NOMO-1 treated with DMSO at 0.1 percent for 48 hours (cell line): Measurements from ENCODE around the gene CERS1.
A peak's percentile ranks its signal among the peaks of the same experiment; 100 is the strongest.
"Not testable (repeated sequence)": the region's sequence is repeated elsewhere in the genome, so short reads cannot be mapped to it uniquely, and the experiment has no call there.

ENCODE experiments used
- DNase-seq: peaks from one replicate; lab custom pipeline; 2025; ENCODE audit not compliant: unreplicated experiment; lab: John Stamatoyannopoulos, UW

Gene CERS1

DNA sequence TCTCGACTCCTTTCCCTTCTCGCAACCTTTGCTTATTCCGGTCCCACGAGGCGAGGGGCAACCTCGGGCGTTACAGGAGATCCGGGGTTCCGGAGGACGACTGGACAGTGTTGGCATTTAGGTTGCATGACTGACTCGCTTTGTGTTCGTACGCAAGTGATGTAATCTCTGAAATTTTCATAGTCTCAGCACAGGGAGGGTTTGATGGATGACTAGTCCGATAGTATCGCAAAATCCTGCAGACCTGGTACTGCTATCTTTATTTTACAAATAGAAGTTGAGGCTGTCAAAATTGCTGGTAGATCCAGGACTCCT is 23.9 kb upstream of the CERS1 start:
- no peak for DNase-seq

GRCh38 chr19:18919086-18919899 is 23.3 kb upstream of the CERS1 start, which contains the start of the genes COPE and DDX49:
TSS of gene COPE (minus strand) at chr19:18919387. CDS start at chr19:18919348, 39 bp downstream.
TSS of gene DDX49 (plus strand) at chr19:18919715. CDS start at chr19:18919742, 27 bp downstream.
- peak; percentile 100 for DNase-seq

DNA sequence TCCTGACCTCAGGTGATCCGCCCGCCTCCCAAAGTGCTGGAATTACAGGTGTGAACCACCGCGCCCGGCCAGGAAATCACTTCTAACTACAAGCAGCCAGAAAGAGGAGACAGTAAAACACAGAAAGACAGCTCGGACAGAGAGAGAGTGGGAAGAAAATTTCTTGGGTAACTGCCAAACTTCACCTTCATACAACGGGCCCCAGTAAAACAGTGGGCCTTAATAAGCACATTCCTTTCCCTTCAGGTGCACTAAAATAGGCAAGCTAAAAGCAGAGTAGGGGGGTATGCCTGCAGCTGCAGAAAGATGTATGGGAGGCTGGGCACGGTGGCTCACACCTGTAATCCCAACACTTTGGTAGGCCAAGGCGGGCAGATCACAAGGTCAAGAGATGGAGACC is 21.6 kb upstream of the CERS1 start:
- DNase-seq: not testable (repeated sequence)

- DNase-seq: no peak
These were observed 19.7 kb upstream of the CERS1 start for GRCh38 chr19:18915639-18916038.

DNA sequence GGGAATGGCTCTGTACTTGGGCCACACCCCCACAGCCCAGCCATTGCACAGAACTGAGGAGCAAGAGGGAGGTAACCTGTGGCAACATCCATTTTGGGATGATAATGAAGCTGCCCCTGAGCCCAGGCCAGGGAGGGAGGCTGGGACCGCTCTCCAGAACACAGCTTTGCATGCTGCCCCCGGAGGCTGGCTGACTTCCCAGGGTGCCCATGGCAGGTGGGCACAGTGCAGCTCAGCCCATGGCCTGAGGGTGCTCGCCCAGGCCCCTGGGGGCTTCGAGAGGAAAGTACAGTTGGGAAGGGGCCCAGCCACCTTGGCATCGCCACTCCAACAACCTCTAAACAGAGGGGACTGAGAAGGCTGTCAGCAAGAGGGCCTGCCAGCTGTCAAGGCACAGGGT is 17.5 kb upstream of the CERS1 start:
- no peak for DNase-seq

DNA sequence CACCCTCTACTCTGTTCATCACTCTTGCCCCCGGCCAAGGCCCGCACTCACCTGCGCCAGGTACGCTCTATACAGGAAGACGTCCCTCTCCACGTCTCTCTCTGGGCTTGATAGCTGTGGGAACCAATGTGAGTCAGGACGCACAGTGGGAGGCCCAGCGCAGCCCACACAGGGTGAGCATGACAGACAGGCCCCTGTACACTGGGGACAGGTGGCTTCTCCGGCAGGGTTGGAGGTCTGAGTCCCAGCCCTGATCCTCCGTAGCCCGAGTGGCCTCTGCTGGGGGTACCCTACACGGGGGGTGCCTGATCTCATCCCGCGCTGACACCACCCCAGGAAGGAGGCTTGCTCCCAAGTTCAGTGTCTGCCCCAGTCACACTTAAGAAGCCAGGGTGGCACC is 17.0 kb upstream of the CERS1 start:
- DNase-seq: no peak

- no peak for DNase-seq
These were observed 15.0 kb upstream of the CERS1 start for GRCh38 chr19:18910801-18911436.

GRCh38 chr19:18910010-18910409 is 14.1 kb upstream of the CERS1 start:
- DNase-seq: no peak

GRCh38 chr19:18908917-18909619 is 13.1 kb upstream of the CERS1 start:
- no peak for DNase-seq

- DNase-seq: no peak
These were observed 10.9 kb upstream of the CERS1 start for GRCh38 chr19:18906605-18907519.

DNA sequence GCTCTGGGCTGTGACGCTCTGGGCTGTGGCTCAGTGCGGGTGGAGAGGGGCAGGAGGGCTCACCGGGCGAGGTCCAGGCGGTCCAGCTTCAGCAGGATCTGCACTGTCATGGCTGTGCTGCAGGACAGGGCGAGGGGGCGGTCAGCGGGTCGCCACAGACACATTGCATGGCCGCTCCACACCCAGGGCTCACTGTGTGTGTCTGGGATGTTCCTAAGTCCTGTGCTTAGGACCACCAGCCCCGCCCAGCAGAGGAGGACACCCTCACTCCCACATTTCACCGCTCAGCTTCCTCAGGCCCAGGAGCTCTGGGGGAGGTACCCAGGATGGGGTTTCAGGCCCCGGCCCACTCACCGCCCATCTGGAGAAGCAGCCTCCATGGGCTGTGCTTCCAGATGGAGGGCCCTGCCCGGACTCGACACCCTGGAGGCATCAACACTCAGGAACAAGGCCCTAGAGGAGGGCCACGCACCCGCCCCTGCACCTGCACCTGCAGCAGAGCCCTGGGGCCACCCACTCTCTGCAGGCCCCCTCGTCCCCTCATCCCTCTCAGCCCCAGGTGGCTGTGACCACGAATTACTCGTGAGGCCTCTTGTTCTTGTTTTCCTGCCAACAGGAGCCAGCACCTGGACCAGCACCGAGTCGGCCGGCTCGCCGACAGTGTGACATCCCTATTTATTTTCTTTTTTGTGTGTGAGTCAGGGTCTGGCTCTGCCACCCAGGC is 9.7 kb upstream of the CERS1 start:
- no peak for DNase-seq

DNA sequence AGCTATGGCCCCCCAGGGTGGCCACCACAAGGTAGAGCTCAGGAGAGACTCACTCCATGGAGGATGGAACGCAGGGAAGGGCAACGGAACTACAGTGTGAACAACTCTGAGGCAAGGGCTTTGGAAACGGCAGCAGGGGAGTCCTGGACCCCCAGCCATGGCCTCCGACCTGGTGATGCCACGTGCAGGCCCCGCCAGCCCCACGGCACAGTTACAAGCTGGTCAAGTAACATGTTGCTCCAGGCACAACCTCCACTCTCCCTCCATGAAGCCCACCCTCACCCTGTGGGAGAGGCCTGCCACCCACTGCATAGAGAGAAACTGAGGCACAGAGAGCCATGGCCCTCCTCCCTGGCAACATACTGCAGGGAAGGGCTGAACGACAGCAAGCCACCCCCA is 9.1 kb upstream of the CERS1 start:
- DNase-seq: no peak

DNA sequence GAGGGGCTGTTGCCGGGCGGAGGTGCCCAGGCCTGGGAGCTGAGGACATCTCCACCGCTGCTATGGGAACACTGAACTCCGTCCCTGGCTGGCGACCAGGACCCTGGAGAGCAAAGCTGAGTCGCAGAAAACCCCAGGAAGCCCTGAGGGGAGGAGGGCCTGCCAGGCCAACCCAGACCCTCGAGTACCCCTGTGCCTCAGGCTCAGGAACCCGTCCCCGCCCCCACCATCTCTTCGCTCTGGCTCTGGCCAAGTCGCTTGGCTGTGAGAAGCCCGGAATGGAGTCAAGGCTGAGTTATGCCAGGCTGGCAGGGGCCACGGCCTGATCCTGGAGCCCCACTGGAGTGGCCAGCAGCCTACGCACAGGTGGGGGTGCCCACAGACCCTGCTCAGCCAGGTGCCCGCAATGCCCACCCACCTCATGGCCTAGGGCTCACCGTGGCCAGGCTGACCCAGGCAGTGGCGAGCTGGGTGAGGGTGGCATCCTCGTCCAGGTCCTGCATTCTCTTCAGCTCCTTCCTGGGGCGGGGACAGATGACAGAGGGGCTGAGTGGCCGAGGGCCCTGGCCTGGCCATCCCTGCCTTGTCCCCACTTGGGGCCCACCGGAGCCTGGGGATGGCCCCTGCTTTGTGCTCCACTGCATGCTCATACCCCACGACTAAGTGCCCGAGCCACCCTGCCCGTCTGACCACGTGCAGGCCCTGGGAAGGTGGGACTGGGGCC is 8.5 kb upstream of the CERS1 start:
- DNase-seq: no peak

GRCh38 chr19:18903156-18904037 is 7.4 kb upstream of the CERS1 start:
- DNase-seq: no peak

GRCh38 chr19:18902519-18902918 is 6.6 kb upstream of the CERS1 start:
- DNase-seq: not testable (repeated sequence)

GRCh38 chr19:18901491-18901890 is 5.5 kb upstream of the CERS1 start:
- no peak for DNase-seq

DNA sequence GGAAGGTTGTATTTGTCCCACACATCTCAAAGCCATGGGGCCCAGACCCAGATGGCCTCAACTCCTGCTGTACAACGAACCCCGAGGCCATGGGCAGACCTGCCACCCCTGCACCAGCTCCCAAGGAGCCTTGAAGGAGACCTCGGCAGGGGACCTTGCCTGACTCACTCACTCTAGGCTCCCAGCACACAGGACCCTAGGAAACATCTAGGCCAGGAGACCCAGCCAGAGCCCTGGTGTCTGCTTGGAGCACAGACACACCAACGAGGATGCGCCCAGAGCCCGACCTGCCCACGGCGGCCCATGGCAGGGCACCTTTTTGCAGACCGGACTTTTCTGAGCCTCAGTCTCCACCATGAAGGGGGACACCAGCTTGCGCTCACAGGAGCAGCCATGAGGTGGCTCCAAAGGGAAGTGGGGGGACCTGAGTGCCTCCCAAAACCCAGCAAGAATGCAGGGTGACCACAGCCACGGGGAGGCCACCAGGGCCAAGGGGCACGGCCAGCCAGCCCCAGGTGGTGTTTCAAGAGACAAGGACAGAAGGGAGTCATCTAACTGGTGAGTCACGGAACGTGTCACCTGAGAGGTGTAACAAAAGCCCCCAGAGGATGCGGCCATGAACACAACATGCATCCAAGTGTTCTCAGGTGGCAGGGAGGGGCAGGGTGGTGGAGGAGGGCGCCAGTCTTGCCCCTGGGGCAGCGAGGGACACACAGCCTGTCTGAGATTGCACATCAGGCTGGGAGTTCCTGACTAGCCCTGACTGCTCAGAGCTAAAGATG is 4.9 kb upstream of the CERS1 start:
- DNase-seq: no peak
